GM21619 (cell line): Measurements from ENCODE around the gene EHBP1L1.

Source experiments
- ATAC-seq: cut with Tn5 transposase; IDR thresholded peaks from one replicate; pipeline ENCODE4 v1.9.1; 2021; ENCODE audit not compliant: unreplicated experiment

The EHBP1L1 gene

DNA sequence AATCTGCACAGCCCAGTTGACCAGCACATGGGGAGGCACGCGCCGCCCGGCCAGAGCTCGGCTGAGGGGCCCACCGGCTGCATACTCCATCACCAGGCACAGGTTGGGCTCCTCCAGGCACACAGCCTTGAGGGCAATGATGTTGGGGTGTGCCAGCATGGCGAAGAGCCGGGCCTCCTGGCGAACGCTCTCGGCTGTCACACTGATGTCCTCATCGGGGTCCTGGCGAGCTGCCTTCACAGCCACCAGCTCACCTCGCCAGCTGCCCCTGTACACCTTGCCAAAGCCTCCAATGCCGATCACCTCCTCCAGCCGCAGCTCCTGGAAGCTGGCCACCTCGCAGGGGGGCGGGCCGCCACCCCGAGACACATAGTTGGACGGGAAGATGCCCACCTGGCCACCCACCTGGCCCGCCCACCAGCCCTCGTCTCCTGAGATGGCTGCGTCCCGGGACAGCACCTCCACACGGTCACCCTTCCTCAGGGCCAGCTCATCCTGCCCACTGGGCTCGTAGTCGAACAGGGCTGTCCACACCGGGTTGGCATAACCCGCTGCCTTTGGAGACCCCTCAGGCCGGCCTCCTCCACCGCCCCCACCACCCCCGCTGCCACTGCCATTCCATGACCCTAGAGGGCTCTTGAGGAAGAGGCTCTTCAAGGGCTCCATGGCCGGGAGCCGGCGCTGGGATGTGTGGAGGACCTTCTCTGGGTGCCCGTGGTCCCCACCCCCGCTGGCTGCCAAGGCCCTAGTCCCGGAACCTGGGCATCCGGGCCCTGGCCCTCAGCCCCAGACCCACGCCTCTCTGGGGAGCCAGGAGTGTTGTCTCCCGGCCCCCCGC, 37.5 kb downstream of the EHBP1L1 start:
- ATAC-seq: no peak

DNA sequence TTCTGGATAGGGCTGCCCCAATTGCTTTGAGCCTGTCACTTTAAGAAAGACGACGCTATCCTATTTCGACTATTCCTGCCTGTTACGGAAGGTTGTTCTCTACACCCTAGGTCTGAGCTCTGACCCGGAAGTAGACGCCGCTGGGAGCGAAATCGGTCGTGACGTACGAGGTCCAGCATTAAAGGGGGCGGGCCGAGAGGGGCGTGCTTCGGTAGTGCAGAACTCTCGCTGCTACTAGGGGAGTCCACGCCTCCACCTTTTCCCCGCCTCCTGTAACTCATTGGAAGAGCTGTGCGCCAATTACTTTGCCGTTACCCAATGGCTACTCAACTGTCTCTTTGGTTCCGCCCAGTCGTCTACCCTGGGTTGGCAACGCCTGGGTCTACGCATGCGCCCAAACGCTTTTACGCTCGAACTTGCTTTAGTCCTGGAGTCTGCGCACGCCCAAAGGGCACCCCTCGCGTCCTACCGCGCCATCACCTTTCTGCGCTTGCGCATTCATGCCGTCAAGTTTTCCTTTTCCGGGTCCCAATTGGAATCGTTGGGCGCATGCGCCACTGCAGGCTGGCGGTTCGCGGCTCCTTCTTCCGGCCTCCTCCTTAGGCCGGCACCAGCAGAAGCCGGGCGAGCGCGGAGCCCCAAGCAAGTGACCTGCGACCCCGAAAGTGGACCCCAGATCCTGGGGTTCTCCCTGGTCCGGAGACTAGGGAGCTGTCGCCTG, 39.5 kb downstream of the EHBP1L1 start, which contains the start of gene PCNX3:
Gene PCNX3, plus strand, starts transcription at position 548 of the 721 bp plus-strand sequence. CDS start 536 bp downstream, outside the sequence.
- ATAC-seq: peak; percentile 71

DNA sequence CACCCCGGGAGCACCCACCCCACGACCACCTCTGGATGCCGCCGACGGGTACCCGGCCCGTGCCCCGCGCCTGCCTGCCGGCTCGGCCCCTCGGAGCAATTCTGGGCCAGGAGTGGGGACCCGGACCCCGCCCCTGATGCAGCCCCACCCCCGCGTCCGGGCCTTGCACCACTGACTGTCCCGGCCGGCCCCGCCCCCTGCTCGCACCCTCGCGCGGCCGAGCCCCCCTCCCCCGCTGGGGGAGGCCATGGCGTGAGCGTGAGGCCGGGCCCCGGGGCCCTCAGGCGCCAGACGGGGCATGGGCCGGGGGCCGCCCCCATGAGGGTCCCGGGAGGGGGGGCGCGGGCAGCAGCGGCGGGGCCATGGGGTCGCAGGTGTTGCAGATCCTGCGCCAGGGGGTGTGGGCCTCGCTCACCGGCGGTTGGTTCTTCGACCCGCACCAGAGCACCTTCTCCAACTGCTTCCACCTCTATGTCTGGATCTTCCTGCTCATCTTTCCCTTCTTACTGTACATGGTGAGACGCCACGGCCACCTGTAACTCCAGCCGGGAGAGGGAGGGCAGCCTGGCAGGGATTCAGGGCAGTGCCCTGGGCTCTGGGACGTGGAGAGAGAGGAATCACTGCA, 40.2 kb downstream of the EHBP1L1 start:
- ATAC-seq: peak; percentile 1

DNA sequence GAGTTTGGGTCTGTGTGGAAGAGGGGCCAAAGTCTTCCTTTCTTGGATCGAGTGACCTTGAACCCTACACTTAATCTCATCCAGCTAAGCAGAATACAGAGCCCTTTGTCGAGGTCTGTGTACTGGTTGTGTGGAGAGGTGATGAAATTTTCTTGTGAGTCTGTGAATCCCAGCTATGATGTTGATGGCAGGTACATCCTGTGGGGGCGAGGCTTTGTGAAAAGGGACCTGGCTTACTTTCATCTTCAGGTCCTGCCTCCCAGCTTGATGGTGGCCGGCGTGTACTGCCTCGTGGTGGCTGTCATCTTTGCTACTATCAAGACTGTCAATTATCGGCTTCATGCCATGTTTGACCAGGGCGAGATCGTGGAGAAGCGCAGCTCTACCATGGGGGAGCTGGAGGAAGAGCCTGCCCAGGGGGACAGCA, 40.7 kb downstream of the EHBP1L1 start:
- no peak for ATAC-seq

DNA sequence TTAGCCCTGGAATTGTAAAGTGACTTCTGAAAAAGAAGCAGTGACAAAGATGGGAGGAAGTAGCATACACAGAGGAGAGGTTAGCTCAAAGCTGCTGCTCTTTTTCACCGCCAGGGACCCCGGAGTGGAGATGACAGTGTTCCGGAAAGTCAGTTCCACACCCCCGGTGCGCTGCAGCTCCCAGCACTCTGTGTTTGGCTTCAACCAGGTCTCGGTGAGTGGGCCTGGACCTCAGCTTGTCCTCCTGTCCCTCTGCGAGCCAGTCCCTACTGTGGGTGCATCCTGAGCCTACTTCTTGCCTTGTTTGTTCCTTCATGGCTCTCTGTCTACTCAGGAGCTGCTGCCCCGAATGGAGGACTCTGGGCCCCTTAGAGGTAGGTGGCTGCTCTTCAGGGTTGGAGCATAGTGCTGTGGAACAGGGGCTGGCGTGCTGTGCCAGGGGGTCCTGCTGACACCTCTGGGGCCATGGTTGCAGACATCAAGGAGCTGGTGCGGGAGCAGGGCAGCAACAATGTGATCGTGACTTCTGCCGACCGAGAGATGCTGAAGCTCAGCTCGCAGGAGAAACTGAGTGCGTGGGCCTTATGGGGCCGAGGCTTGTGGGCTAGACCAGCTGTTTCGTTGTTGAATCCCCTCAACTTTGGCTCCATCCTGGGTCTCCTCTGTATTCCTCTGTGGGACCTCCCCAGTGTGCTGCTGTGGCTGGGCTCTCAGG, 41.4 kb downstream of the EHBP1L1 start:
- ATAC-seq: no peak

DNA sequence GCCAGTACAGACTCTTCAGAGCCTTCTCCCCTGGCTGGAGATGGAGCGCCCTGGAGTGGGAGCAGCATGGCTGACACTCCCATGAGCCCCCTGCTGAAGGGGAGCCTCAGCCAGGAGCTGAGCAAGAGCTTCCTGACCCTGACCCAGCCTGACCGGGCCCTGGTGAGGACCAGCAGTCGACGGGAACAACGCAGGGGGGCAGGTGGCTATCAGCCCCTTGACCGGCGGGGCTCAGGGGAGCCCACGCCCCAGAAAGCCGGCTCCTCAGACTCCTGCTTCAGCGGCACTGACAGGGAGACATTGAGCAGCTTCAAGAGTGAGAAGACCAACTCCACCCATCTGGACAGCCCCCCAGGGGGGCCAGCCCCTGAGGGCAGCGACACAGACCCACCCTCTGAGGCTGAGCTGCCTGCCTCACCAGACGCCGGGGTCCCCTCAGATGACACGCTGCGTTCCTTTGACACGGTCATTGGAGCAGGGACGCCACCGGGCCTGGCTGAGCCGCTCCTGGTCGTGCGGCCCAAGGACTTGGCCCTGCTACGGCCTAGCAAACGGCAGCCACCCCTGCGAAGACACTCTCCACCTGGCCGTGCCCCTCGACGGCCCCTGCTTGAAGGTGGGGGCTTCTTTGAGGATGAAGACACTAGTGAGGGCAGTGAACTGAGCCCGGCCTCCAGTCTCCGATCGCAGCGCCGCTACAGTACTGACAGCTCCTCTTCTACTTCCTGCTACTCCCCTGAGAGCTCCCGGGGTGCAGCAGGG, 42.3 kb downstream of the EHBP1L1 start:
- no peak for ATAC-seq

DNA sequence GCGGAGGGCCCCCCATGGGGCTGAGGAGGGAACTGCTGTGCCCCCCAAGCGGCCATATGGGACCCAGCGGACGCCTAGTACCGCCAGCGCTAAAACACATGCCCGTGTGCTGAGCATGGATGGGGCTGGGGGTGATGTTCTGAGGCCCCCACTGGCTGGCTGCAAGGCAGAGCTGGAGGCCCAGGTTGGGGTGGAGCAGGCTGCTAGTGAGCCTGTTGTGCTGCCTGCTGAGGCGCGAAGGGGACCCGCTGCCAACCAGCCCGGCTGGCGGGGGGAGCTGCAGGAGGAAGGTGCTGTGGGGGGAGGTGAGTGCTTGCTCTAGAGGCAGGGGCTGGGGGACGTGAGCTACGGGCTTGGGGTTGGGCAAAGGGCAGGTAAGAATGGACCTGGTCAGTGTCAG, 42.9 kb downstream of the EHBP1L1 start:
- ATAC-seq: no peak

DNA sequence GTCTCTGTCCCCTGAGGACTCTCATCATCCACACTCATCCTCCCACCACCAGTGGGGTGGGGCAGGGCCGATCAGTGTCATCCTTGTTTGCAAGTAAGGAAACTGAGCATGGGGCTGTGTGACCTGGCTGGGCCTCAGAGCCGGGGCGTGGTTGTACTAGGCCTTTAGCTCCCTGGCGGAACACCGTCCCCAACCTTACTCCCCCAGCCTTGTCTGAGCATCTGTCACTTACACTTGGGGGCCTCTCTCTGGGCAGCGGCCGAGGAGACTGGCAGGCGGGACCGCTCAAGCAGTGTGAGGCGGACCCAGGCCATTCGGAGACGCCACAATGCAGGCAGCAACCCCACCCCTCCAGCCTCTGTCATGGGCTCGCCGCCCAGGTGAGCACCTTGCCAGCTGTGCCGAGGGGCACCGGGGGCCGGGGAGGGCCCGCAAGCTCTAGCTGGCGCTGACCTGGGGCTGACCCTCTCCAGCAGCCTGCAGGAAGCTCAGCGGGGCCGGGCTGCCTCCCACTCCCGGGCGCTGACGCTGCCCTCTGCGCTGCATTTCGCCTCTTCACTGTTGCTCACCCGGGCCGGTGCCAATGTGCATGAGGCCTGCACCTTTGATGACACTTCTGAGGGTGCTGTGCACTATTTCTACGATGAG, 43.6 kb downstream of the EHBP1L1 start:
- ATAC-seq: no peak

DNA sequence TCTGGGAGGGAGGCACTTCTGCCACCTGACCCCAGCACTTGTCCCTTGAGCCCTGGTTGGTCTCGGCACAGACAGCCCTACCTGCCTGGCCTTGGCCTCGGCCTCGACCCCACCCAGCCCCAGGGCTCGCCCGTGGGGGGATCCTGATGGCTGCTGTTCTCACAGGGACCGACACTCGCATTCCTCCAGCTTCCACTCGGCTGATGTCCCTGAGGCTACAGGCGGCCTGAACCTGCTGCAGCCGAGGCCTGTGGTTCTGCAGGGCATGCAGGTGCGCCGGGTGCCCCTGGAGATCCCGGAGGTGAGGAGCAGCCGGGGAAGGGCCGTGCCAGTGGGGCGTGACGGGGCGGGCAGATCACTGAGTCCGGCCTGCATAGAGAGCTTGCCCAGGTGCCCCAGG, 44.8 kb downstream of the EHBP1L1 start:
- ATAC-seq: no peak

DNA sequence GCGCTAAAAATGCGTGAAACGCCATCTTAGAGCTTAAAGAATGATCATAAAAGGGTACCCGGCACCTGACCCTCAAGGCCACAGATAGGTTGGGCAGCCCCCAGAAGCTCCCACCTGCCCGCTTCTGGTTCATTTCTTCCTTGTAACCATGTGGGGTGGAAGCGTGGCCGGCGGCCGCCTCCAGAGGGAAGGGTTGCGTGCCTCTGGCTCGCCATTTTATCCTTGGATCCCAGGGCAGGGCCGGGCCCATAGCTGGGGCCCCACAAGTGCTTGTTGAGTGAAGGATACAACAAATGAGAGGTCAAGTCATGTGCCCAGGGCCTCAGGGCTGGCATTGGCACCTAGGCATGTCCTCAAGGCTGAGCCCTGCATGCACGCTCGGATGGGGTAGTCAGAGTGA, 45.6 kb downstream of the EHBP1L1 start:
- no peak for ATAC-seq

DNA sequence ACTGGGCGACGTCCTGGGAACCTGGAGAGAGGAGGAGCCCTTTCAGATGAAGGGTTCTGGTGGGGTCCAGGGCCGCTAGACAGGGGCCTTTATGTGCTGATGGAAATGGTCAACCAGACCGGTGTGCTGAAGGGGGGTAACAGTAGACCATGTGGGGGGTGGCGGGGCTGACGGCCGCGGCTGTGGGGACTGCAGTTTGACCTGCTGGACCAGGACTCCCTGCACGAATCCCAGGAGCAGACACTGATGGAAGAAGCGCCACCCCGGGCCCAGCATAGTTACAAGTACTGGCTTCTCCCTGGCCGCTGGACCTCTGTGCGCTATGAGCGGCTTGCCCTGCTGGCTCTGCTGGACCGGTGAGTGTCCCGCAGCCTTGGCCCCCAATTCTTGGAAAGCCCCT, 46.2 kb downstream of the EHBP1L1 start:
- ATAC-seq: no peak

DNA sequence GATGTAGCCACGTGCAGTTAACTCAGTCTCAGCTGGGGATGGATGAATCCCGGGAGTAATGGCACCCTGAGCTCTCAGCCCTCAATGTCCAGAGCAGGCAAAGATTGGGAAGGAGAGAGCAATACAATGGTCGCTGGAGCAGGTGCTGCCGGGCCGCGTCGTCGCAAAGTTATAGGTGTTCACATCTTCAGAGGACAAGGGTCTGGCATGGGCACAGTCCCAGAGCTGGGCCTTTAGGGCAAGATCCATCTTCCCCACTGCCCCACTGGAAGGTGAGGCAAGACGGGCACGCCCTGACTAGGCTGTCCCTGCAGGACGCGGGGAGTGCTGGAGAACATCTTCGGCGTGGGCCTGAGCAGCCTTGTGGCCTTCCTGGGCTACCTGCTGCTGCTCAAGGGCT, 47.3 kb downstream of the EHBP1L1 start:
- ATAC-seq: no peak

DNA sequence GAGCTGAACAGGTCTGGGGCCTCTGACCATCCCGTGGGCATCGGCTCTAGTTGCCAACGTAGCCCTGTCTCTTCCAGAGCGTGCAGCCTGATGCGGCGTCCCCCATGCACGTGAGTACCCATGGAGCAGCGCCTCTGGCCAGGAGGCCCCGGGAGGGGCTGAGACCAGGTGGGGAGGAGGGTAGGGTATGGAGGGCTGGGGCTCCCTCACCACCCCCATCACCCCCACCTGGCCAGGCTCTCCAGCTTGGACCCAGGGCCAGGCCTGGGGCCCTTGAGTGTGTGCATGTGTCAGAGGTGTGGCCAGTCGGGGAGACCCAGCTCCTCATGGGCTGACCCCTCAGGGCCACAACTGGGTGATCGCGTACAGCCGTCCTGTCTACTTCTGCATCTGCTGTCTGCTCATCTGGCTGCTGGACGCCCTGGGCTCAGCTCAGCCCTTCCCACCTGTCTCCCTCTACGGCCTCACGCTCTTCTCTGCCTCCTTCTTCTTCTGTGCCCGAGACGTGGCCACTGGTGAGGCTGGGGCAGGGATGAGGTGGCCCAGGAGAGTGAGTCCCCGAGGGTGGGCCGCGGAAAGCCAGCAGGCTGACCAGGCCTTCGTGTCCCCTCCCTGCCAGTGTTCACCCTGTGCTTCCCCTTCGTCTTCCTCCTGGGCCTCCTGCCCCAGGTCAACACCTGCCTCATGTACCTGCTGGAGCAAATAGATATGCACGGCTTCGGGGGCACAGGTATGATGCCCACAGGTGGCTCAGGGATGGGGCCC, 48.2 kb downstream of the EHBP1L1 start:
- ATAC-seq: no peak

DNA sequence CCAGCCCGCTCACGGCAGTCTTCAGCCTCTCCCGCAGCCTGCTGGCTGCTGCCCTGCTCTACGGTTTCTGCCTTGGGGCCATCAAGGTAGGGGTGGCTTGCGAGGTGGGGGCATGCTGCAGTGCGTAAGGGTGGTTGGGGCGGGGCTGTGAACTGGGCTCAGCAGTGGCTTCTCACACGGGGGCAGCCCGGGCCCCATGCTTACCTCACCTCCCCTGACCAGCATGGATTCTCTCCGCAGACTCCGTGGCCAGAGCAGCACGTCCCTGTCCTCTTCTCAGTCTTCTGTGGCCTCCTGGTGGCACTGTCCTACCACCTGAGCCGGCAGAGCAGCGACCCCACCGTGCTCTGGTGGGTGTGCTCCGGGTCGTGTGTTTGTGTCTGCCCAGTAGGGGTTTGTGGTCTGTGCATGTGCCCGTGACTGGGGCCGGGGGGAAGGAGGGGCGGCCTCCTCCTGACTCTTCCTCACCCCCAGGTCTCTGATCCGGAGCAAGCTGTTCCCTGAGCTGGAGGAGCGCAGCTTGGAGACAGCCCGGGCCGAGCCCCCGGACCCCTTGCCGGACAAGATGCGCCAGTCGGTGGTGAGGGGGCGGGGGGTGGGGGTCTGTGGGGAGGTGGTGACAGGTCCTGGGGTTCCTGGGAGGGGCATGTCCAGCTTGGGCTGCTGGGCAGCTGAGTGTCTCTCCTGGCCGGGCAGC, 49.2 kb downstream of the EHBP1L1 start:
- no peak for ATAC-seq

DNA sequence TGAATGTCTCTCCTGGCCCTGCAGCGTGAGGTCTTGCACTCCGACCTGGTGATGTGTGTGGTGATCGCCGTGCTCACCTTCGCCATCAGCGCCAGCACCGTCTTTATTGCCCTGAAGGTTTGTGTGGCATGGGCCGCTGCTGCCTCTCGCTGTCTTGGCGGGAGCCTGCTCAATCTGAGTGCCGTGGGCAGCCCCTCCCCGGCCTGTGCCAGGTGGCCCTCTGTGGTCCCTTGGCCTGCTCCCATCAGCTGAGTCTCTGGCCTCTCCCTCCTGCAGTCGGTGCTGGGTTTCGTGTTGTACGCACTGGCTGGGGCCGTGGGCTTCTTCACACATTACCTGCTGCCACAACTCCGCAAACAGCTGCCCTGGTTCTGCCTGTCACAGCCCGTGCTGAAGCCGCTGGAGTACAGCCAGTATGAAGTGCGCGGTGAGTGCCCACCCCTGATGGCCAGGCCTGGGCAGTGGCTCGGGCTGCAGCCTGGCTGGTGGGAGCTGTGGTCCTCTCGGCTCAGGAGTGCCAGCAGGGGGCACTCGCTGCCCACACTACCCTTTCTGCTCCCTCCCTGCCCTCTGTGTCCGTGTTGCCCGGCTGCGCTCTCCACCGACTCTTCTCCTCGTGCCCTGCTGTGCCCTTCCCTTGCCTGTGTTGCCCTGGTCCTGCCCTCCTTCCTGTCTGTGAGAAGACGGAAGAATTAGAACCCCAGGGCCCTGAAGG, 49.9 kb downstream of the EHBP1L1 start:
- ATAC-seq: peak; percentile 47

DNA sequence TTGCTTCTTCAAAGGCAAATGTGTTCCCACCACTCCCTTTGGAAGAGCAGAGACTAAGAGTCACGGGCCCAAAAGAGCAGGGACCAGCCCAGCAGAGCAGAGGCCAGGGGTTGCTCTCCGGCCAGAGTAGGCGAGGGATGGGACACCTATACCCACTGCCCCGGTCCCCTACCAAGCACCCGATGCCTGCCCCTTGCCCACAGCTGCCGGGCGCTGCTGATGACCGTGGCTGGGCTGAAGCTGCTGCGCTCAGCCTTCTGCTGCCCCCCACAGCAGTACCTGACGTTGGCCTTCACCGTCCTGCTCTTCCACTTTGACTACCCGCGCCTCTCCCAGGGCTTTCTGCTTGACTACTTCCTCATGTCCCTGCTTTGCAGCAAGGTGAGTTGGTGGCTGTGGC, 51.3 kb downstream of the EHBP1L1 start:
- no peak for ATAC-seq

DNA sequence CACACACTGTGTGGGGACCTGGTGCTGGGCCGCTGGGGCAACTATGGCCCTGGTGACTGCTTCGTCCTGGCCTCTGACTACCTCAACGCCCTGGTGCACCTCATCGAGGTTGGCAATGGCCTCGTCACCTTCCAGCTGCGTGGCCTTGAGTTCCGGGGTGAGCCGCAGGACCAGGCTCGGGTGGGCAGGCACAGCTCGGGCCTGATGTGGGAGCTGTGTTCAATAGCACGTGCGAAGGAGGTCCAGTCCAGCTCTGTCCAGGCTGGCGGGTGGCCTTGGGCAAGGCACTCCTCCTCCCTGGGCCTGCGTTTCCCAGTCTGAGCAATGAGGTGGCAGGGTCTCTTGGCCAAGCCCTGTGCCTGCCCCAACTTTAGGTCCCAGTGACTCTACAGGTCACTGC, 53.7 kb downstream of the EHBP1L1 start:
- ATAC-seq: no peak

DNA sequence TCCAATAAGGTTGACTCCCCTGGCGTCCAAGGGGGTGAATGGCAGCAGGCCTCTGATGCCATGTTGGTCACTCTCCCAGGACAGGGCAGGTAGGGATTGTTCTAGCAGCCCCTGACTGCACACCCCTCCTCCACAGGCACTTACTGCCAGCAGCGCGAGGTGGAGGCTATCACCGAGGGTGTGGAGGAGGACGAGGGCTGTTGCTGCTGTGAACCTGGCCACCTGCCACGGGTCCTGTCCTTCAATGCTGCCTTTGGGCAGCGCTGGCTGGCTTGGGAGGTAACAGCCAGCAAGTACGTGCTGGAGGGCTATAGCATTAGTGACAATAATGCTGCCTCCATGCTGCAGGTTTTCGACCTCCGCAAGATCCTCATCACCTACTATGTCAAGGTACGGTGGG, 54.4 kb downstream of the EHBP1L1 start:
- no peak for ATAC-seq
